Measurements from ENCODE around the gene ACOT8.

DNA sequence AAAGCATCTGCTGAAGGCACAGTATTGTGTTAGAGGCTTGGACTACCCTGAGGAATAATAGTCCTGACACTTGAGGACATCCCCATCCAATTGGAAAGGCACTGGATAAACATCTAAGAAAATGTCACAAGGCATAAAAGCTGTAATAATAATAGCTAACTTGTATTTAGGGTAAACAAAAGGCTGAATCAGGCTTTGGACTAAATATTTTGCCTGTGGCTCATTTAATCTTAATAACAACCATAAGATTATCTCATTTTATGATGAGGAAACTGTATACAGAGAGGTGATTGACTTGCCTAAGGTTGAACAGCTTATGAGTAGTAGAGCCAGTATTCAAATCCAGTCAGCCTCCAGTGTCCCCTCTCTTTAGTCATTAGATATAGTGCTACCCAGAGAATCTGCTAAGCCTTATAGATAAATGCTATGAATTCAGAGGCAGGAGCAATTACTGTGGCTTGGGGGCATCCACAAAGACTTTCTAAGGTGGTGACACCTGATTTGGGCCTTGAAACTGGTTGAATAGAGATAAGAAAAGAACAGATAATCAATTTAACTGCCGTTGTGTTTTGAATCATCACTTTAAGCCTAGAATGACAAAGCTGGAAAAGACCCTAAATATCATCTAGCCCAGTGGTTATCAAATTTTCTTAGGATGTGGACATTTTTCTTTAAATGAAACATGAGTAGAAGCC lies 16.4 kb upstream of the ACOT8 start:
- no peak for TF ChIP-seq CTCF (IDR thresholded peaks at IDR 0.05)
- no peak for TF ChIP-seq POLR2A (IDR thresholded peaks at IDR 0.05)
